ENCODE measurements around the gene OPA3. TPM values are rescaled to one million over a fixed set of nuclear protein-coding genes. Genes with fewer than 3 reads are reported as not detected.
"Not testable (repeated sequence)": the region's sequence is repeated elsewhere in the genome, so short reads cannot be mapped to it uniquely, and the experiment has no call there.

Gene OPA3
- polyA plus RNA-seq, 3 donors, result 4.4 to 6.9 (median 5.6) TPM

DNA sequence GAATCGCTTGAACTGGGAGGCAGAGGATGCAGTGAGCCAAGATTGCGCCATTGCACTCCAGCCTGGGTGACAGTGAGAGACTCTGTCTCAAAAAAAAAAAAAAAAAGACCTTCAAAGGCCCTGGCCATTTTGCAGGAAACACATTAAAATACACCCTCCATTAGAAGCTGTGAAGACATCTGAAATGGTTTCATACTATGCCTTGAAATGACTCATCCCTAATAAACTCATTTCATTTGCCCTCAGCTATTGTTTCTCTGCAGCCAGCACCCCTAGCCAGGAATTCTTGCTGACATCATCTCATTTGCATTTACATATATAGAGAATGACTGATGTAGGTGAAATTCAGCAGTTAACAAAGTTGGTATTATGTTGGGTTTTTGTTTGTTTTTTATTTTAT lies 45.9 kb upstream of the OPA3 start:
- Histone ChIP-seq H3K27ac (ENCODE audit: low read depth in 1 of 2, low read length in 2 of 2) (no peak overlapping the region), H3K36me3 (replicated peaks in 1 of 2; ENCODE audit: control insufficient read depth in 1 of 2, insufficient read depth in 2 of 2, low read length in 2 of 2) (peaks cover 29 to 45% of the 10 kb centered on the region in 2 donors), H3K4me3 (replicated peaks in 1 of 3; ENCODE audit: low read depth in 2 of 3, low read length in 3 of 3) (no peak overlapping the region), H3K4me1 (ENCODE audit: control insufficient read depth in 1 of 2, insufficient read depth in 2 of 2, low read length in 2 of 2) (no peaks in the 10 kb centered on the region), H3K4me2 (replicated peaks; ENCODE audit: extremely low read depth, low read length, poor library complexity, severe bottlenecking) (no peak overlapping the region), H3K79me2 (ENCODE audit: insufficient read depth, low read length) (no peaks in the 10 kb centered on the region), H3K9ac (ENCODE audit: insufficient read depth, low read length, poor library complexity, severe bottlenecking) (no peak overlapping the region), H3K9me3 (replicated peaks in 1 of 2; ENCODE audit: control insufficient read depth in 1 of 2, insufficient read depth in 1 of 2, low read length in 2 of 2) (no peaks in the 10 kb centered on the region), H2AFZ (ENCODE audit: insufficient read depth, low read depth, low read length, poor library complexity, severe bottlenecking) (no peak overlapping the region), H3K27me3 (ENCODE audit: control insufficient read depth in 2 of 2, insufficient read depth in 2 of 2, low read length in 2 of 2) (no peaks in the 10 kb centered on the region), H4K20me1 (ENCODE audit: insufficient read depth, low read length) (no peaks in the 10 kb centered on the region)
- no CpG with 5 or more reads among the region's 2 CpGs for WGBS (ENCODE audit: insufficient coverage)
- H3K27me3 Mint-ChIP-seq (ENCODE audit: low read depth in 3 of 3), result peaks cover 0 to 2% (median 0%) of the 10 kb centered on the region in 3 donors
- H3K4me3 Mint-ChIP-seq, result no peak overlapping the region
- intact Hi-C loops (cut with micrococcal nuclease), result loop anchor here in 1 of 2 donors (10.0 kb wide), 1 partner anchor 226 kb away; the partner anchor contains the start of genes POLR1G and PPP1R13L
- TF ChIP-seq, protein P1, sequence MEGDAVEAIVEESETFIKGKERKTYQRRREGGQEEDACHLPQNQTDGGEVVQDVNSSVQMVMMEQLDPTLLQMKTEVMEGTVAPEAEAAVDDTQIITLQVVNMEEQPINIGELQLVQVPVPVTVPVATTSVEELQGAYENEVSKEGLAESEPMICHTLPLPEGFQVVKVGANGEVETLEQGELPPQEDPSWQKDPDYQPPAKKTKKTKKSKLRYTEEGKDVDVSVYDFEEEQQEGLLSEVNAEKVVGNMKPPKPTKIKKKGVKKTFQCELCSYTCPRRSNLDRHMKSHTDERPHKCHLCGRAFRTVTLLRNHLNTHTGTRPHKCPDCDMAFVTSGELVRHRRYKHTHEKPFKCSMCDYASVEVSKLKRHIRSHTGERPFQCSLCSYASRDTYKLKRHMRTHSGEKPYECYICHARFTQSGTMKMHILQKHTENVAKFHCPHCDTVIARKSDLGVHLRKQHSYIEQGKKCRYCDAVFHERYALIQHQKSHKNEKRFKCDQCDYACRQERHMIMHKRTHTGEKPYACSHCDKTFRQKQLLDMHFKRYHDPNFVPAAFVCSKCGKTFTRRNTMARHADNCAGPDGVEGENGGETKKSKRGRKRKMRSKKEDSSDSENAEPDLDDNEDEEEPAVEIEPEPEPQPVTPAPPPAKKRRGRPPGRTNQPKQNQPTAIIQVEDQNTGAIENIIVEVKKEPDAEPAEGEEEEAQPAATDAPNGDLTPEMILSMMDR (IDR thresholded peaks at IDR 0.05), result no peak
- no peaks in the 10 kb centered on the region for H3K4me1 Mint-ChIP-seq
- peaks cover 27 to 60% of the 10 kb centered on the region in 2 donors for H3K36me3 Mint-ChIP-seq
- H3K9me3 Mint-ChIP-seq, result no peaks in the 10 kb centered on the region
- no peak overlapping the region for H3K27ac Mint-ChIP-seq
- peak in 1 of 3 donors; percentile 41 for DNase-seq

DNA sequence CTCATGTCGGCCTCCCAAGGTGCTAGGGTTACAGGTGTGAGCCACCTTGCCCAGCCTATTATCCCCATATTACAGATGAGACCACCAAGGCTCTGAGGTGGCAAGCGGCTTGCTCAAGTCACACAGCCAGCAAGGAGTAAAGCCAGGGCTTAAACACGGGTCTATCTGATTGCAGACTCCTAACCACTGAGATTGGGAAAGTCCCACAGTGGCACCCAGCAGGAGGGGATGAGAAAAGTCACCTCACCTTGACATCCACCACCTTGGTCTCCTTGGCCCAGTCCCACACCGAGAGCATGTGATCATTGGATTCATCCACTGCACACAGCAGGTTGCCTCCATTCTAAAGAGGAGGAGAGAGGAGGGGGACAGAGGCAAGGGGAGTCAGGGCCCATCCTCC lies 45.1 kb upstream of the OPA3 start:
- TF ChIP-seq, protein P1 (IDR thresholded peaks at IDR 0.05), result no peak
- no peak overlapping the region for H2AFZ ChIP-seq (ENCODE audit: insufficient read depth, low read depth, low read length, poor library complexity, severe bottlenecking)
- no peaks in the 10 kb centered on the region for H3K9me3 ChIP-seq (replicated peaks in 1 of 2; ENCODE audit: control insufficient read depth in 1 of 2, insufficient read depth in 1 of 2, low read length in 2 of 2)
- intact Hi-C loops (cut with micrococcal nuclease), result loop anchor here in 1 of 2 donors (10.0 kb wide), 1 partner anchor 225 kb away; the partner anchor contains the start of genes POLR1G and PPP1R13L
- no peaks in the 10 kb centered on the region for H4K20me1 ChIP-seq (ENCODE audit: insufficient read depth, low read length)
- DNase-seq, result no peak
- H3K36me3 ChIP-seq (replicated peaks in 1 of 2; ENCODE audit: control insufficient read depth in 1 of 2, insufficient read depth in 2 of 2, low read length in 2 of 2), result peaks cover 32 to 52% of the 10 kb centered on the region in 2 donors
- no peak overlapping the region for H3K4me2 ChIP-seq (replicated peaks; ENCODE audit: extremely low read depth, low read length, poor library complexity, severe bottlenecking)
- peak overlapping the region in 1 of 2 donors; percentile 26 for H3K27ac ChIP-seq (ENCODE audit: low read depth in 1 of 2, low read length in 2 of 2)
- H3K4me3 ChIP-seq (replicated peaks in 1 of 3; ENCODE audit: low read depth in 2 of 3, low read length in 3 of 3), result no peak overlapping the region
- peak overlapping the region in 1 of 7 donors; percentile 52 for H3K27ac Mint-ChIP-seq
- H3K79me2 ChIP-seq (ENCODE audit: insufficient read depth, low read length), result no peaks in the 10 kb centered on the region
- peaks cover 0 to 2% (median 0%) of the 10 kb centered on the region in 3 donors for H3K27me3 Mint-ChIP-seq (ENCODE audit: low read depth in 3 of 3)
- H3K27me3 ChIP-seq (ENCODE audit: control insufficient read depth in 2 of 2, insufficient read depth in 2 of 2, low read length in 2 of 2), result no peaks in the 10 kb centered on the region
- 83% methylated on average over 2 of the region's 4 CpGs for WGBS (ENCODE audit: insufficient coverage)
- H3K4me1 Mint-ChIP-seq, result no peaks in the 10 kb centered on the region
- H3K9ac ChIP-seq (ENCODE audit: insufficient read depth, low read length, poor library complexity, severe bottlenecking), result no peak overlapping the region
- no peaks in the 10 kb centered on the region for H3K4me1 ChIP-seq (ENCODE audit: control insufficient read depth in 1 of 2, insufficient read depth in 2 of 2, low read length in 2 of 2)
- no peaks in the 10 kb centered on the region for H3K9me3 Mint-ChIP-seq
- peaks cover 32 to 68% of the 10 kb centered on the region in 2 donors for H3K36me3 Mint-ChIP-seq
- H3K4me3 Mint-ChIP-seq, result no peak overlapping the region

DNA sequence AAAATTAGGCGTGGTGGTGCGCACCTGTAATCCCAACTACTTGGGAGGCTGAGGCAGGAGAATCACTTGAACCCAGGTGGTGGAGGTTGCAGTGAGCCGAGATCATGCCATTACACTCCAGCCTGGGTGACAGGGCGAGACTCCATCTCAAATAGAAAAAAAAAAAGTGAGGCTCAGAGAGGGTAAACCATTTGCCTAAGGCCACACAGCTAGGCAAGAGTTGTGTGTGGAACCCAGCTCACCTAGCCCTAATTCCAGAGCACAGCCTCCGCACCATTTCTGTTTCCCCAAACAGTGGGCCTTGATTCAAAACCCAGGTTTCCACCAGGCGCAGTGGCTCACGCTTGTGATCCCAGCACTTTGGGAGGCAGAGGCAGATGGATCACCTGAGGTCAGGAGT lies 43.6 kb upstream of the OPA3 start:
- H3K4me2 ChIP-seq (replicated peaks; ENCODE audit: extremely low read depth, low read length, poor library complexity, severe bottlenecking); H3K27ac ChIP-seq (ENCODE audit: low read depth in 1 of 2, low read length in 2 of 2); H3K4me3 ChIP-seq (replicated peaks in 1 of 3; ENCODE audit: low read depth in 2 of 3, low read length in 3 of 3); H3K9me3 Mint-ChIP-seq; H3K27me3 ChIP-seq (ENCODE audit: control insufficient read depth in 2 of 2, insufficient read depth in 2 of 2, low read length in 2 of 2); H4K20me1 ChIP-seq (ENCODE audit: insufficient read depth, low read length); H3K4me3 Mint-ChIP-seq; H2AFZ ChIP-seq (ENCODE audit: insufficient read depth, low read depth, low read length, poor library complexity, severe bottlenecking); H3K4me1 Mint-ChIP-seq; H3K9me3 ChIP-seq (replicated peaks in 1 of 2; ENCODE audit: control insufficient read depth in 1 of 2, insufficient read depth in 1 of 2, low read length in 2 of 2); H3K4me1 ChIP-seq (ENCODE audit: control insufficient read depth in 1 of 2, insufficient read depth in 2 of 2, low read length in 2 of 2); H3K27me3 Mint-ChIP-seq (ENCODE audit: low read depth in 3 of 3); H3K79me2 ChIP-seq (ENCODE audit: insufficient read depth, low read length); DNase-seq; H3K9ac ChIP-seq (ENCODE audit: insufficient read depth, low read length, poor library complexity, severe bottlenecking); H3K27ac Mint-ChIP-seq; intact Hi-C loops (cut with micrococcal nuclease): not testable (repeated sequence)
- 100% methylated on average over 1 of the region's 7 CpGs for WGBS (ENCODE audit: insufficient coverage)
- H3K36me3 ChIP-seq (replicated peaks in 1 of 2; ENCODE audit: control insufficient read depth in 1 of 2, insufficient read depth in 2 of 2, low read length in 2 of 2), result peaks cover 39 to 62% of the 10 kb centered on the region in 2 donors
- H3K36me3 Mint-ChIP-seq, result peaks cover 42 to 80% of the 10 kb centered on the region in 2 donors

All from CD14-positive monocyte (primary cell).